ENCODE data around the gene ZNF827. TPM values are rescaled to one million over a fixed set of nuclear protein-coding genes. Genes with fewer than 3 reads are reported as not detected.

Gene ZNF827
- total RNA-seq, 1 experiment from 2014 or later: 6.3 TPM

GRCh38 chr4:145860897-145861296 lies 77.7 kb downstream of the ZNF827 start:
- H3K9me3 ChIP-seq (ENCODE audit: control insufficient read depth, insufficient read depth, low read depth, low read length): no peaks in the 10 kb centered on the region
- POLR2A ChIA-PET: no interaction called here
- H3K27ac ChIP-seq (ENCODE audit: low read length): no peak overlapping the region
- intact Hi-C loops (cut with micrococcal nuclease; ENCODE audit: unreplicated experiment) (no loop called here), in situ Hi-C loops (cut with HindIII; ENCODE audit: low pct_unique_long_range_greater_than_20kb, low sequenced_read_pairs) (no loop called here)
- no TSS peak for BruUV-seq (replicated peaks)
- H3K27me3 ChIP-seq (ENCODE audit: control insufficient read depth, insufficient read depth, low read length): no peaks in the 10 kb centered on the region
- no peaks in the 10 kb centered on the region for H3K4me1 ChIP-seq (ENCODE audit: control insufficient read depth, insufficient read depth, low read length)
- DNase-seq (ENCODE audit: low read depth, low spot score) (no peak), ATAC-seq (no peak)
- CTCF ChIA-PET: no interaction called here
- no peak overlapping the region for H3K4me3 ChIP-seq (ENCODE audit: low read depth in 2 of 2, low read length in 2 of 2)
- H3K36me3 ChIP-seq (ENCODE audit: control insufficient read depth, insufficient read depth, low read length): no peaks in the 10 kb centered on the region
- TF ChIP-seq TCF7L2 (IDR thresholded peaks at IDR 0.05; ENCODE audit: low read depth, low read length) (no peak), POLR2AphosphoS5 (IDR thresholded peaks at IDR 0.05; ENCODE audit: low read depth, low read length) (no peak)
- TF ChIP-seq, protein P1, sequence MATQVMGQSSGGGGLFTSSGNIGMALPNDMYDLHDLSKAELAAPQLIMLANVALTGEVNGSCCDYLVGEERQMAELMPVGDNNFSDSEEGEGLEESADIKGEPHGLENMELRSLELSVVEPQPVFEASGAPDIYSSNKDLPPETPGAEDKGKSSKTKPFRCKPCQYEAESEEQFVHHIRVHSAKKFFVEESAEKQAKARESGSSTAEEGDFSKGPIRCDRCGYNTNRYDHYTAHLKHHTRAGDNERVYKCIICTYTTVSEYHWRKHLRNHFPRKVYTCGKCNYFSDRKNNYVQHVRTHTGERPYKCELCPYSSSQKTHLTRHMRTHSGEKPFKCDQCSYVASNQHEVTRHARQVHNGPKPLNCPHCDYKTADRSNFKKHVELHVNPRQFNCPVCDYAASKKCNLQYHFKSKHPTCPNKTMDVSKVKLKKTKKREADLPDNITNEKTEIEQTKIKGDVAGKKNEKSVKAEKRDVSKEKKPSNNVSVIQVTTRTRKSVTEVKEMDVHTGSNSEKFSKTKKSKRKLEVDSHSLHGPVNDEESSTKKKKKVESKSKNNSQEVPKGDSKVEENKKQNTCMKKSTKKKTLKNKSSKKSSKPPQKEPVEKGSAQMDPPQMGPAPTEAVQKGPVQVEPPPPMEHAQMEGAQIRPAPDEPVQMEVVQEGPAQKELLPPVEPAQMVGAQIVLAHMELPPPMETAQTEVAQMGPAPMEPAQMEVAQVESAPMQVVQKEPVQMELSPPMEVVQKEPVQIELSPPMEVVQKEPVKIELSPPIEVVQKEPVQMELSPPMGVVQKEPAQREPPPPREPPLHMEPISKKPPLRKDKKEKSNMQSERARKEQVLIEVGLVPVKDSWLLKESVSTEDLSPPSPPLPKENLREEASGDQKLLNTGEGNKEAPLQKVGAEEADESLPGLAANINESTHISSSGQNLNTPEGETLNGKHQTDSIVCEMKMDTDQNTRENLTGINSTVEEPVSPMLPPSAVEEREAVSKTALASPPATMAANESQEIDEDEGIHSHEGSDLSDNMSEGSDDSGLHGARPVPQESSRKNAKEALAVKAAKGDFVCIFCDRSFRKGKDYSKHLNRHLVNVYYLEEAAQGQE (IDR thresholded peaks at IDR 0.05; ENCODE audit: insufficient read depth in 1 of 2, low read depth in 2 of 2, low read length in 1 of 2): no peak

- in situ Hi-C loops (cut with HindIII; ENCODE audit: low pct_unique_long_range_greater_than_20kb, low sequenced_read_pairs): no loop called here
- no peak for DNase-seq (ENCODE audit: low read depth, low spot score)
- H3K4me1 ChIP-seq (ENCODE audit: control insufficient read depth, insufficient read depth, low read length): no peaks in the 10 kb centered on the region
- intact Hi-C loops (cut with micrococcal nuclease; ENCODE audit: unreplicated experiment): no loop called here
- no peaks in the 10 kb centered on the region for H3K36me3 ChIP-seq (ENCODE audit: control insufficient read depth, insufficient read depth, low read length)
- ChIA-PET CTCF (no interaction called here), POLR2A (no interaction called here)
- no peak for ATAC-seq
- no peak overlapping the region for H3K27ac ChIP-seq (ENCODE audit: low read length)
- BruUV-seq (replicated peaks): no TSS peak
- no peaks in the 10 kb centered on the region for H3K9me3 ChIP-seq (ENCODE audit: control insufficient read depth, insufficient read depth, low read depth, low read length)
- no peaks in the 10 kb centered on the region for H3K27me3 ChIP-seq (ENCODE audit: control insufficient read depth, insufficient read depth, low read length)
- TF ChIP-seq SIN3A (IDR thresholded peaks at IDR 0.05; ENCODE audit: borderline replicate concordance, insufficient read depth, low read depth, low read length) (no peak), TCF7L2 (IDR thresholded peaks at IDR 0.05; ENCODE audit: low read depth, low read length) (no peak)
- H3K4me3 ChIP-seq (ENCODE audit: low read depth in 2 of 2, low read length in 2 of 2): no peak overlapping the region
Observed at GRCh38 chr4:145860446-145860845, 78.2 kb downstream of the ZNF827 start.

DNA sequence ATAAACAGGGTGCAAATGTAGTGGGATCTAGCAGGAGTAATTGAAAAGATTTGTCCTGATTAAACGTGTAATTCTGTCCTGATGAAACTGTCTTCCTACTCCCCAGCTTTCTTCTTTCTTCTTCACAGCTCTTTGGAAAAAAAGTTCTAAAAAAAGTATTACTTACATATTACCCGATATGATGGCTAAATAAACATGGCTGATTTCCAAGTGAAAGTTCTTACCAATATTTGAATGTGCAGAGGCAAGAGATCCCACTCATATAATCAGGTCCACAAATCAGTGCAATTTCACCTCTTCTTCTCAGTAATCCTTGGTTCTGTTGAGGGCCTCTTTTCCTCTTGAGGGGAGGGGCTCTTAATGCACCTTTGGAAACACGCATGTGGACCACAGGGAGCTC lies 78.7 kb downstream of the ZNF827 start:
- no peaks in the 10 kb centered on the region for H3K4me1 ChIP-seq (ENCODE audit: control insufficient read depth, insufficient read depth, low read length)
- H3K27me3 ChIP-seq (ENCODE audit: control insufficient read depth, insufficient read depth, low read length): no peaks in the 10 kb centered on the region
- BruUV-seq (replicated peaks): no TSS peak
- DNase-seq (ENCODE audit: low read depth, low spot score): no peak
- in situ Hi-C loops (cut with HindIII; ENCODE audit: low pct_unique_long_range_greater_than_20kb, low sequenced_read_pairs): no loop called here
- H3K4me3 ChIP-seq (ENCODE audit: low read depth in 2 of 2, low read length in 2 of 2): no peak overlapping the region
- ATAC-seq: no peak
- intact Hi-C loops (cut with micrococcal nuclease; ENCODE audit: unreplicated experiment): no loop called here
- ChIA-PET CTCF (no interaction called here), POLR2A (no interaction called here)
- H3K36me3 ChIP-seq (ENCODE audit: control insufficient read depth, insufficient read depth, low read length): no peaks in the 10 kb centered on the region
- TF ChIP-seq POLR2AphosphoS5 (IDR thresholded peaks at IDR 0.05; ENCODE audit: low read depth, low read length) (no peak), TCF7L2 (IDR thresholded peaks at IDR 0.05; ENCODE audit: low read depth, low read length) (no peak), SIN3A (IDR thresholded peaks at IDR 0.05; ENCODE audit: borderline replicate concordance, insufficient read depth, low read depth, low read length) (no peak)
- TF ChIP-seq, protein P2, sequence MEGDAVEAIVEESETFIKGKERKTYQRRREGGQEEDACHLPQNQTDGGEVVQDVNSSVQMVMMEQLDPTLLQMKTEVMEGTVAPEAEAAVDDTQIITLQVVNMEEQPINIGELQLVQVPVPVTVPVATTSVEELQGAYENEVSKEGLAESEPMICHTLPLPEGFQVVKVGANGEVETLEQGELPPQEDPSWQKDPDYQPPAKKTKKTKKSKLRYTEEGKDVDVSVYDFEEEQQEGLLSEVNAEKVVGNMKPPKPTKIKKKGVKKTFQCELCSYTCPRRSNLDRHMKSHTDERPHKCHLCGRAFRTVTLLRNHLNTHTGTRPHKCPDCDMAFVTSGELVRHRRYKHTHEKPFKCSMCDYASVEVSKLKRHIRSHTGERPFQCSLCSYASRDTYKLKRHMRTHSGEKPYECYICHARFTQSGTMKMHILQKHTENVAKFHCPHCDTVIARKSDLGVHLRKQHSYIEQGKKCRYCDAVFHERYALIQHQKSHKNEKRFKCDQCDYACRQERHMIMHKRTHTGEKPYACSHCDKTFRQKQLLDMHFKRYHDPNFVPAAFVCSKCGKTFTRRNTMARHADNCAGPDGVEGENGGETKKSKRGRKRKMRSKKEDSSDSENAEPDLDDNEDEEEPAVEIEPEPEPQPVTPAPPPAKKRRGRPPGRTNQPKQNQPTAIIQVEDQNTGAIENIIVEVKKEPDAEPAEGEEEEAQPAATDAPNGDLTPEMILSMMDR (IDR thresholded peaks at IDR 0.05): no peak
- TF ChIP-seq, protein P1 (IDR thresholded peaks at IDR 0.05; ENCODE audit: insufficient read depth in 1 of 2, low read depth in 2 of 2, low read length in 1 of 2): no peak
- no peaks in the 10 kb centered on the region for H3K9me3 ChIP-seq (ENCODE audit: control insufficient read depth, insufficient read depth, low read depth, low read length)
- no peak overlapping the region for H3K27ac ChIP-seq (ENCODE audit: low read length)
